Upper lobe of left lung (tissue), 6 donors: ENCODE results near the gene SAMD9. TPM values are rescaled to one million over a fixed set of nuclear protein-coding genes. Genes with fewer than 3 reads are reported as not detected.
"Not testable (repeated sequence)": the region's sequence is repeated elsewhere in the genome, so short reads cannot be mapped to it uniquely, and the experiment has no call there.

ENCODE experiments used
- ATAC-seq, 2 donors: fragments of 200-7000 bp; cut with Tn5 transposase; one replicate each; pipeline ENCODE4 v1.9.1; 2022; ENCODE audit warnings: mild to moderate bottlenecking in 2 of 2, moderate library complexity in 2 of 2; ENCODE audit not compliant: low FRiP score in 2 of 2
- DNase-seq, 2 donors: peaks; one replicate each; pipeline ENCODE4 v3.0.0-alpha.2; 2019 to 2020
- H3K27ac ChIP-seq, 4 donors: fragments of 200-600 bp; sonication (generic); one replicate each; pipeline ENCODE4 v1.5.1; 2016 to 2019
- H3K27me3 ChIP-seq, 4 donors: fragments of 200-600 bp; sonication (generic); one replicate each; pipeline ENCODE4 v1.5.1; 2017 to 2019
- H3K36me3 ChIP-seq, 4 donors: fragments of 200-600 bp; sonication (generic); one replicate each; pipeline ENCODE4 v1.5.1; 2016 to 2019
- H3K4me1 ChIP-seq, 4 donors: fragments of 200-600 bp; sonication (generic); one replicate each; pipeline ENCODE4 v1.5.1; 2018 to 2019
- H3K4me3 ChIP-seq, 4 donors: fragments of 200-600 bp; sonication (generic); one replicate each; pipeline ENCODE4 v1.5.1; 2017 to 2019; ENCODE audit warnings: mild to moderate bottlenecking in 2 of 4, moderate library complexity in 1 of 4
- H3K9me3 ChIP-seq, 4 donors: fragments of 200-600 bp; sonication (generic); one replicate each; pipeline ENCODE4 v1.5.1; 2018 to 2019
- EP300 ChIP-seq, 4 donors: sonication (generic); formaldehyde crosslinking; IDR thresholded peaks; one replicate each; pipeline ENCODE4 v1.5.1; 2017; ENCODE audit warnings: antibody characterized with exemption in 4 of 4, control low read depth in 2 of 4
- POLR2A ChIP-seq, 4 donors: fragments of 450-650 bp; IDR thresholded peaks; one replicate each; pipeline ENCODE4 v1.5.1; 2016 to 2017; ENCODE audit warnings: antibody characterized with exemption in 4 of 4, mild to moderate bottlenecking in 2 of 4
- POLR2AphosphoS5 ChIP-seq, 2 donors: sonication (generic); formaldehyde crosslinking; IDR thresholded peaks; one replicate each; pipeline ENCODE4 v1.5.1; 2017; ENCODE audit warnings: antibody characterized with exemption in 2 of 2
- WGBS, 2 donors: methylation state at CpG; one replicate each; pipeline ENCODE4 v1.1.5; 2017 to 2018; 5-methylcytosine and 5-hydroxymethylcytosine counted together
- total RNA-seq, 6 donors: library from RNA; depleted of rRNA in 4 of 6; stranded (reverse); fragments of >200 nt in 4 of 6; gene quantifications; one replicate each; pipeline versions ENCODE4 v1.1.0 to v1.2.1, GENCODE V29; 2016 to 2021
- TF ChIP-seq, protein P1 (sequence below), 6 experiments: fragments of 450-650 bp in 4 of 6; fragments of 200-600 bp in 2 of 6; sonication (generic) in 2 of 6; IDR thresholded peaks; one replicate each; pipeline ENCODE4 v1.5.1; 2016 to 2019; ENCODE audit warnings: antibody characterized with exemption in 6 of 6
- donor health status: DM: no; HTN: no; CAD: no; lungs with moderate emphysema.
- donor health status: DM: no; HTN: yes; CAD: no; lungs with severe emphysema.

Gene SAMD9
- total RNA-seq, 6 donors from 2014 or later: 5.3 to 19.1 (median 11.6) TPM

DNA sequence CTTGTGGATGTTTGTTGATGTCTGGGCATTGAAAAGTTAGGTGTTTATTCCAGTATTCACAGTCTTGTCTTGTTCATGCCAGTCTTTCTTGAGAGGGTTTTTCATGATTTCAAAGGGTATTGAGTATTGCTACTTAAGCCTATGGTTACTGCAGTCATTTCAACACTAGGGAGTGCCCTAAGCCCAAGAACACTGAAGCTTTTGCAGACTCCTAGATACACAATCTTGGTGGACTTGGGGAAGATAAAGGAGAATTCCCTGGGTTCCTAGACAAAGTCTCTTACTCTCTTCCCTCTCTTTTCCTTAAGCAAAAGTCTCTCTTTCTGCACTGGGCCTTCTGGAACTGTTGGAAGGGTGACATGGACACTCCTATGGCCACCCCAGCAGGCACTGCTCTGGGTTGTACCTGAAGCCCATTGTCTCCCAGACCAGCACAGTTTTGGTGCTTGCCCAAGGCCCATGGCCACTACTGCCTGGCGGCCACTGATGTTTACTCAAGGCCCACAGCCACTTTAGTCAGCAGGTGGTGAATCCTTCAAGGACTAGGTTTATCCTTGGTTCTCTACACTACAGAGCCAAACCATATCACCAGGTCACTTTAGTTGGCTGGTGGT is 24.9 kb downstream of the SAMD9 start:
- TF ChIP-seq, protein P1, sequence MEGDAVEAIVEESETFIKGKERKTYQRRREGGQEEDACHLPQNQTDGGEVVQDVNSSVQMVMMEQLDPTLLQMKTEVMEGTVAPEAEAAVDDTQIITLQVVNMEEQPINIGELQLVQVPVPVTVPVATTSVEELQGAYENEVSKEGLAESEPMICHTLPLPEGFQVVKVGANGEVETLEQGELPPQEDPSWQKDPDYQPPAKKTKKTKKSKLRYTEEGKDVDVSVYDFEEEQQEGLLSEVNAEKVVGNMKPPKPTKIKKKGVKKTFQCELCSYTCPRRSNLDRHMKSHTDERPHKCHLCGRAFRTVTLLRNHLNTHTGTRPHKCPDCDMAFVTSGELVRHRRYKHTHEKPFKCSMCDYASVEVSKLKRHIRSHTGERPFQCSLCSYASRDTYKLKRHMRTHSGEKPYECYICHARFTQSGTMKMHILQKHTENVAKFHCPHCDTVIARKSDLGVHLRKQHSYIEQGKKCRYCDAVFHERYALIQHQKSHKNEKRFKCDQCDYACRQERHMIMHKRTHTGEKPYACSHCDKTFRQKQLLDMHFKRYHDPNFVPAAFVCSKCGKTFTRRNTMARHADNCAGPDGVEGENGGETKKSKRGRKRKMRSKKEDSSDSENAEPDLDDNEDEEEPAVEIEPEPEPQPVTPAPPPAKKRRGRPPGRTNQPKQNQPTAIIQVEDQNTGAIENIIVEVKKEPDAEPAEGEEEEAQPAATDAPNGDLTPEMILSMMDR (IDR thresholded peaks at IDR 0.05): peak in 3 of 6 experiments; percentile 18 to 30 (median 21)
- TF ChIP-seq EP300 (IDR thresholded peaks at IDR 0.05): no peak
- WGBS, 2 donors: 55 to 57% methylated on average over 1 of the region's 1 CpG
- Histone ChIP-seq H3K27ac (no peak overlapping the region), H3K27me3 (no peaks in the 10 kb centered on the region), H3K4me1 (no peaks in the 10 kb centered on the region), H3K4me3 (no peak overlapping the region), H3K36me3 (no peaks in the 10 kb centered on the region), H3K9me3 (peaks cover 0 to 10% (median 2%) of the 10 kb centered on the region in 4 donors)
- DNase-seq (no peak), ATAC-seq (no peak)

DNA sequence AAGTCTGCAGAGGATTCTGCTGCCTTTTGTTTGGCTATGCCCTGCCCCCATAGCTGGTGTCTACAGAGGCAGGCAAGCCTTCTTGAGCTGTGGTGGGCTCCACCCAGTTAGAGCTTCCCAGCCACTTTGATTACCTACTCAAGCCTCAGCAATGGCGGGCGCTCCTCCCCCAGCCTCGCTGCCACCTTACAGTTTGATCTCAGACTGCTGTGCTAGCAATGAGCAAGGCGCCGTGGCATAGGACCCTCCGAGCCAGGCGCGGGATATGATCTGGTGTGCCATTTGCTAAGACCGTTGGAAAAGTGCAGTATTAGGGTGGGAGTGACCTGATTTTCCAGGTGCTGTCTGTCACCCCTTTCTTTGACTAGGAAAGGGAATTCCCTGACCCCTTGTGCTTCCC is 44.4 kb downstream of the SAMD9 start:
- H3K4me3 ChIP-seq, ATAC-seq, H3K36me3 ChIP-seq, H3K27me3 ChIP-seq, H3K9me3 ChIP-seq, H3K4me1 ChIP-seq, H3K27ac ChIP-seq: not testable (repeated sequence)
- peak in 1 of 2 donors; percentile 53 for DNase-seq
- 80 to 91% methylated on average over 1 to 9 of the region's 9 CpGs for whole genome bisulfite sequencing, 2 donors

DNA sequence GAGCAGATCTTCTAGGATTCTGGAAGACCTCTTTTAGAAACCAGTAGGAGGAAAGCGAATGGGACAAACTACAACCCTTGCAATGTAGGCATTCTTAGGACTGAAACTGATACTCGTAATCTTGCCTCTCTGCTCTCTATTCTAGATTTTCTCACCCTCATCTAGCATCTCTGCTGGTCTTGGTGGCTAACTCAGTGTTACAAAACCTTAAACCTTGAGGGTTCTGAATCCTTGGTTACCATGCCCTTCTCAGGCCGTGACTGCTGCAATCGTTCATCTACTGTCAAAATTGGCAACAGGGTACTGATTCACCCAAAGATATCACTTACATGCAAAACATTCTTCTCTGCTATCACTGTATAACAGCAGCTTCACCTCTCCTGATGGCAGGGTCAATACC is 55.2 kb downstream of the SAMD9 start:
- WGBS, 2 donors: 77% methylated on average over 4 of the region's 4 CpGs
- H3K27me3 ChIP-seq: no peaks in the 10 kb centered on the region
- DNase-seq: no peak
- H3K4me1 ChIP-seq: no peaks in the 10 kb centered on the region
- H3K4me3 ChIP-seq: no peak overlapping the region
- H3K9me3 ChIP-seq: no peaks in the 10 kb centered on the region
- H3K27ac ChIP-seq: no peak overlapping the region
- TF ChIP-seq POLR2AphosphoS5 (IDR thresholded peaks at IDR 0.05): no peak
- TF ChIP-seq, protein P1 (IDR thresholded peaks at IDR 0.05): no peak
- TF ChIP-seq EP300 (IDR thresholded peaks at IDR 0.05): no peak
- TF ChIP-seq POLR2A (IDR thresholded peaks at IDR 0.05): no peak
- no peak for ATAC-seq
- no peaks in the 10 kb centered on the region for H3K36me3 ChIP-seq

DNA sequence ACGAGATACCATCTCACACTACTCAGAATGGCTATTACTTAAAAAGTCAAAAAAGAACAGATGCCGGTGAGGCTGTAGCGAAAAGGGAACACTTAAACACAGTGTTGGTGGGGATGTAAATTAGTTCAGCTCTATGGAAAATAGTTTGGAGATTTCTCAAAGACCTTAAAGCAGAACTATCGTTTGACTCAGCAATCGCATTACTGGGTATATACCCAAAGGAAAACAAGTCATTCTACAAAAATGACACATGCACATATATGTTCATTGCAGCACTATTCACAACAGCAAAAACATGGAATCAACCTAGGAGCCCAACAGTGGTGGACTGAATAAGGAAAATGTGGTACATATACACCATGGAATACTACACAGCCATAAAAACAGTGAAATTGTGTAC is 56.9 kb downstream of the SAMD9 start:
- 82 to 86% methylated on average over 5 of the region's 5 CpGs for WGBS, 2 donors
- no peaks in the 10 kb centered on the region for H3K4me1 ChIP-seq
- H3K4me3 ChIP-seq: no peak overlapping the region
- no peaks in the 10 kb centered on the region for H3K36me3 ChIP-seq
- no peaks in the 10 kb centered on the region for H3K27me3 ChIP-seq
- no peak overlapping the region for H3K27ac ChIP-seq
- H3K9me3 ChIP-seq: no peaks in the 10 kb centered on the region
- DNase-seq: no peak
- no peak for TF ChIP-seq EP300 (IDR thresholded peaks at IDR 0.05)
- no peak for TF ChIP-seq POLR2AphosphoS5 (IDR thresholded peaks at IDR 0.05)
- TF ChIP-seq, protein P1 (IDR thresholded peaks at IDR 0.05): no peak
- TF ChIP-seq POLR2A (IDR thresholded peaks at IDR 0.05): no peak
- no peak for ATAC-seq

DNA sequence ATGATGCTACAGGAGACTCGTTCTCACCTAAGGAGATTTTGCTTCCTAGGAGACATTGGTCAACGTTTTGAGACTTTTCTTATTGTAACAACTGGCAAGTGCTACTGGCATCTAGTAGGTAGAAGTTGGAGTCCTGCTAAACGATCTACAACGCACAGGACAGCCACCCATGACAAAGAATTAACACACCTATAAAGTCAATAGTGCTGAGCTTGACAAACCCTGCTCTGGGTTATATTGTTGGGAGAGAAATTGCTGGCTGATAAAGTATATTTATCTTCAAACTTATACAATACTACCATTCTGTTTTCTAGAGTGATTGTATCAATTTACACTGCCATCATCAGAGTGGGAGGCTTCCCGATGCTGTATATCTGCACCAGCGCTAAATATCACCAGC is 57.8 kb downstream of the SAMD9 start:
- TF ChIP-seq EP300 (IDR thresholded peaks at IDR 0.05) (no peak), POLR2AphosphoS5 (IDR thresholded peaks at IDR 0.05) (no peak), POLR2A (IDR thresholded peaks at IDR 0.05) (no peak)
- TF ChIP-seq, protein P1 (IDR thresholded peaks at IDR 0.05): no peak
- ATAC-seq: no peak
- WGBS, 2 donors: 79 to 80% methylated on average over 6 of the region's 6 CpGs

DNA sequence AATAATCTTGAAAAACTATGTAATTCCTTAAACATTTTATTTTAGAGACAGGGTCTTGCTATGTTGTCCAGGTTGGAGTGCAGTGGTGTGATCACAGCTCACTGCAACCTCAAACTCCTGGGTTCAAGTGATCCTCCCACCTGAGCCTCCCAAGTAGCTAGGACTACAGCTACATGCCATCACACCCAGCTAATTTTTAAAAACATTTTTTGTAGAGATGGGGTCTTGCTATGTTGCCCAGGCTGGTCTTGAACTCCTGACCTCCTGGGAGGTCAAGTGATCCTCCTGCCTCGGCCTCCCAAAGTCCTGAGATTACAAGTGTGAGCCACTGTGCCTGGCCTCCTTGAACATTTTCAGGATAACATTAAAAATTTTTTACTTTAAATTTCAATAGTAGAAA is 61.2 kb downstream of the SAMD9 start:
- H3K27me3 ChIP-seq, H3K4me1 ChIP-seq, H3K27ac ChIP-seq, H3K4me3 ChIP-seq, H3K9me3 ChIP-seq, ATAC-seq, H3K36me3 ChIP-seq, DNase-seq: not testable (repeated sequence)
- 95 to 100% methylated on average over 1 of the region's 1 CpG for WGBS, 2 donors

More for the DNA sequence above, 57.8 kb downstream of the SAMD9 start:
- Histone ChIP-seq H3K4me3 (no peak overlapping the region), H3K27me3 (no peaks in the 10 kb centered on the region), H3K36me3 (no peaks in the 10 kb centered on the region), H3K4me1 (no peaks in the 10 kb centered on the region), H3K9me3 (no peaks in the 10 kb centered on the region), H3K27ac (no peak overlapping the region)
- DNase-seq: no peak
